Camera-type eye (tissue), 1 donor: ENCODE results near the gene STK31. TPM values are rescaled to one million over a fixed set of nuclear protein-coding genes. Genes with fewer than 3 reads are reported as not detected.

Source experiments
- total RNA-seq: library from RNA; depleted of rRNA; stranded (reverse); fragments of >200 nt; gene quantifications from one replicate; pipeline ENCODE4 v1.2.3, GENCODE V29; 2014

Gene STK31
- total RNA-seq: 0.55 TPM

DNA sequence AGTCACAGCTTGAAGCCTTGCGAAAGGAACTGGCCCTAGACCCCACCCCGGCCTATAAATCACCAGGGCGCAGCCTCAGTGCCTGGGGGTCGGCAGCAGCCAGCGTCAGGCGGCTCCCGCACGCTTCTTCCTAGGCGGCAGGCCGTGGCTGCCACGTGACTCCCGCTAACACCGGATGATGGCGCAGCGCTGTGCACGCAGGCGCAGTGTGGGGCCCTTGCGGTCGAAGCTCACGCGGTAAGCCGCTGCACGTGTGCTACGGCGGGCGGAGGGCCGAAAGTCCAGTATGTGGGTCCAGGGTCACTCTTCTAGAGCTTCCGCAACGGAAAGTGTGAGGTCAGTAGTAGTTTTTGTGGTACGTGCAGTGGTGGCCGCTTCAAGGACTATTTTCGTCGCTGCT, at the start of gene STK31:
STK31 (plus strand) TSS at position 220 of the 400 bp plus-strand sequence; CDS start at position 287, 67 bp downstream.

DNA sequence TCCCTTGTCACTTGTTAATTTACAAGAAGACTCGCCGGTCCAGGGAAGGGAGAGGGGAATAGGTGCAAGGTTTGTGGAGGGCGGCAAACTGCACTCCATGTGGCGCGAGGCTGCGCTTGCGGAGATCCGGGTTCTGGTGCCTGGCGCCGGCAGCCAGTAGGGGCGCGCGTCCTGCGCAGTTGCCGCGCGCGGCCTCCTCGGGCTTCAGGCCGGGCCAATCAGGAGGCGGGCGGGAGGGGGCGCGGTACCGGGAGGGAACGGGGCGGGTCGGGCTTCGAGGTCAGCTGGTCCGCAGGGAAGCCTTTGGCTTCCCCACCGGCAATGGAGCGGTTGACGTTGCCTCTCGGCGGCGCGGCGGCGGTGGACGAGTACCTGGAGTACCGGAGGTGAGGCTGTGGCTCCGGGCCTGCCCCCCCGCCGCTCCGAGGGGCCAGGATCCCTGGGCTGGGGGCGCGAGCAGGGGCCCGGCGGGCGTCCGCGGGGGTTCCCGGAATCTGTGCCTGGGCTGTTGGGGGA, 30.1 kb upstream of the STK31 start, which contains the start of gene FAM221A:
FAM221A (plus strand) TSS at position 302 of the 516 bp plus-strand sequence; CDS start at position 322, 20 bp downstream.

Other genes starting within 250 kb of the STK31 start
- gene IGF2BP3, start 239.7 kb upstream of the STK31 start, total RNA-seq: 37.9 TPM
- 112 TPM for gene TRA2A, start 178.2 kb upstream of the STK31 start, total RNA-seq
- gene CCDC126, start 112.8 kb upstream of the STK31 start, total RNA-seq: 34.6 TPM
- 21.3 TPM for gene FAM221A, start 30.0 kb upstream of the STK31 start, total RNA-seq